K562 (cell line): ENCODE measurements around the gene NTN1. TPM values are rescaled to one million over a fixed set of nuclear protein-coding genes. Genes with fewer than 3 reads are reported as not detected.

ENCODE experiments used
- ATAC-seq: fragments of 200-7000 bp; cut with Tn5 transposase; 3 replicates; pipeline ENCODE4 v1.9.1; 2020; ENCODE audit warnings: moderate library complexity
- BruUV-seq: library from RNA; stranded (reverse); fragments of 400-500 nt; replicated peaks from 2 replicates; lab custom pipeline; 2021; lab: Mats Ljungman, UMichigan
- CTCF ChIA-PET: fragments of 300-600 bp; formaldehyde crosslinking; extraction: SDS; loops from one replicate; lab custom pipeline; 2021; ENCODE audit warnings: low intra/inter-chr PET ratio; lab: Yijun Ruan, JAX
- POLR2A ChIA-PET: fragments of 300-600, 350-650 bp; sonication (Branson Sonifier 250); formaldehyde crosslinking; extraction: SDS; loops from one replicate; lab custom pipeline; 2021; ENCODE audit warnings: antibody characterized with exemption, inconsistent platforms; lab: Yijun Ruan, JAX
- DNase-seq, 4 experiments: peaks; one replicate each; pipeline versions ENCODE4 v3.0.0 to v3.0.0-alpha.2; 2011 to 2018; ENCODE audit warnings: low spot score in 3 of 4, mixed read lengths in 3 of 4; ENCODE audit errors: extremely low read depth in 1 of 4
- FAIRE-seq: peaks from 2 replicates; lab custom pipeline; 2011; peaks lifted over from hg19 to GRCh38; lab: Jason Lieb, UNC
- H2AFZ ChIP-seq: 2 replicates; pipeline ENCODE4 v1.6.0; 2011; ENCODE audit warnings: low read depth, low read length, control low read depth, inconsistent platforms
- H3K27ac ChIP-seq: fragments of 200-600 bp; 3 replicates; pipeline ENCODE4 v1.8.0; 2011; ENCODE audit warnings: low read depth, mild to moderate bottlenecking, control low read depth, inconsistent platforms, low read length, moderate library complexity, mixed read lengths; ENCODE audit errors: extremely low read depth
- H3K27me3 ChIP-seq, 2 experiments: fragments of 300-600 bp in 1 of 2; 2 replicates in 1 of 2; 3 replicates in 1 of 2; pipeline versions ENCODE4 v1.6.0 to v1.8.0; 2011; ENCODE audit warnings: inconsistent platforms in 2 of 2, low read length in 2 of 2, mild to moderate bottlenecking in 1 of 2, mixed read lengths in 1 of 2, moderate library complexity in 1 of 2; ENCODE audit not compliant: control insufficient read depth in 2 of 2, insufficient read depth in 2 of 2
- H3K36me3 ChIP-seq: fragments of 300-600 bp; 3 replicates; pipeline ENCODE4 v1.8.0; 2011; ENCODE audit warnings: mild to moderate bottlenecking, low read length, inconsistent platforms; ENCODE audit not compliant: control insufficient read depth, insufficient read depth
- H3K4me1 ChIP-seq, 2 experiments: fragments of 200-600 bp in 1 of 2; replicated peaks in 1 of 2; 2 replicates in 1 of 2; 3 replicates in 1 of 2; pipeline versions ENCODE4 v1.5.1 to v1.8.0; 2011; ENCODE audit warnings: inconsistent platforms in 2 of 2, low read length in 2 of 2, mild to moderate bottlenecking in 1 of 2, mixed read lengths in 1 of 2, moderate library complexity in 1 of 2; ENCODE audit not compliant: control insufficient read depth in 2 of 2, insufficient read depth in 2 of 2
- H3K4me2 ChIP-seq: 2 replicates; pipeline ENCODE4 v1.6.1; 2011; ENCODE audit warnings: low read length, control low read depth, inconsistent platforms, mixed read lengths; ENCODE audit not compliant: insufficient read depth
- H3K4me3 ChIP-seq: fragments of 200-600 bp; sonication (generic), shearing (Covaris generic); 2 replicates; pipeline ENCODE4 v1.5.1; 2016; ENCODE audit warnings: control low read depth, inconsistent platforms
- H3K79me2 ChIP-seq: fragments of 200-600 bp; 3 replicates; pipeline ENCODE4 v1.8.0; 2011; ENCODE audit warnings: low read length, inconsistent platforms; ENCODE audit not compliant: control insufficient read depth, insufficient read depth
- H3K9ac ChIP-seq, 2 experiments: 2 replicates each; pipeline versions ENCODE4 v1.6.0 to v1.6.1; 2011; ENCODE audit warnings: low read depth in 2 of 2, low read length in 2 of 2, control low read depth in 1 of 2, inconsistent platforms in 1 of 2, mild to moderate bottlenecking in 1 of 2, mixed read lengths in 1 of 2; ENCODE audit not compliant: insufficient read depth in 1 of 2
- H3K9me1 ChIP-seq: one replicate; pipeline ENCODE4 v1.6.0; 2011; ENCODE audit warnings: inconsistent platforms, mild to moderate bottlenecking, low read length, moderate library complexity; ENCODE audit not compliant: control insufficient read depth, insufficient read depth
- H3K9me3 ChIP-seq: replicated peaks from 2 replicates; pipeline ENCODE4 v1.5.1; 2011; ENCODE audit warnings: low read depth, low read length, inconsistent platforms; ENCODE audit not compliant: control insufficient read depth, insufficient read depth
- H4K20me1 ChIP-seq: replicated peaks from 2 replicates; pipeline ENCODE4 v1.6.1; 2011; ENCODE audit warnings: low read length, inconsistent platforms, mixed read lengths; ENCODE audit not compliant: control insufficient read depth, insufficient read depth
- C11orf30 ChIP-seq: fragments of 450-650 bp; IDR thresholded peaks from 2 replicates; pipeline ENCODE4 v1.6.1; 2016; ENCODE audit warnings: low read depth, mild to moderate bottlenecking
- HDGF ChIP-seq: fragments of 450-650 bp; IDR thresholded peaks from 2 replicates; pipeline ENCODE4 v1.6.1; 2016
- HMG20B ChIP-seq: fragments of 250-450 bp; sonication (Bioruptor Pico); IDR thresholded peaks from 2 replicates; pipeline ENCODE4 v1.5.0; 2021; ENCODE audit warnings: mild to moderate bottlenecking
- NFRKB ChIP-seq: fragments of 450-650 bp; IDR thresholded peaks from 2 replicates; pipeline ENCODE4 v1.6.1; 2016; ENCODE audit warnings: low read depth
- PCBP2 ChIP-seq: fragments of 200-400 bp; formaldehyde crosslinking; IDR thresholded peaks from 2 replicates; pipeline ENCODE4 v1.6.1; 2018; ENCODE audit warnings: low read length, low read depth, mild to moderate bottlenecking, moderate library complexity; ENCODE audit not compliant: poor library complexity, severe bottlenecking
- PML ChIP-seq: IDR thresholded peaks from 2 replicates; pipeline ENCODE4 v1.6.1; 2012; ENCODE audit warnings: low read length, inconsistent platforms
- POLR3A ChIP-seq: IDR thresholded peaks from 2 replicates; pipeline ENCODE4 v1.6.1; 2011; ENCODE audit warnings: borderline replicate concordance, mild to moderate bottlenecking, moderate library complexity; ENCODE audit not compliant: insufficient read length, insufficient read depth; ENCODE audit errors: extremely low read depth
- POLR3G ChIP-seq: IDR thresholded peaks from 2 replicates; pipeline ENCODE4 v1.6.1; 2011; ENCODE audit not compliant: insufficient read length, insufficient replicate concordance; ENCODE audit errors: extremely low read depth
- RAD21 ChIP-seq, 2 experiments: fragments of 250-450 bp in 1 of 2; fragments of 450-650 bp in 1 of 2; sonication (Bioruptor Pico) in 1 of 2; formaldehyde crosslinking in 1 of 2; IDR thresholded peaks in 1 of 2; conservative IDR thresholded peaks in 1 of 2; 2 replicates each; pipeline versions ENCODE4 v1.4.0 to v1.8.0; 2020 to 2022; ENCODE audit warnings: mild to moderate bottlenecking in 2 of 2, moderate library complexity in 1 of 2
- RBM17 ChIP-seq: fragments of 200-400 bp; formaldehyde crosslinking; IDR thresholded peaks from 2 replicates; pipeline ENCODE4 v1.6.1; 2017; ENCODE audit warnings: low read depth, mild to moderate bottlenecking, low read length, borderline replicate concordance
- ZC3H4 ChIP-seq: sonication (generic); formaldehyde crosslinking; IDR thresholded peaks from 2 replicates; pipeline ENCODE4 v1.9.0; 2021; ENCODE audit warnings: missing genetic modification reagents, borderline replicate concordance
- ZNF134 ChIP-seq: fragments of 250-450 bp; sonication (Bioruptor Pico); conservative IDR thresholded peaks from 2 replicates; pipeline ENCODE4 v1.4.0; 2020
- ZNF586 ChIP-seq: fragments of 450-650 bp; formaldehyde crosslinking; conservative IDR thresholded peaks from 2 replicates; pipeline ENCODE4 v1.4.0; 2020; ENCODE audit warnings: mild to moderate bottlenecking, moderate library complexity
- WGBS: fragments of 100-300 bp; shearing (Covaris generic); methylation state at CpG from one replicate; pipeline ENCODE4 v1.1.6; 2016; ENCODE audit warnings: low coverage, mixed read lengths; ENCODE audit not compliant: insufficient coverage; ENCODE audit errors: missing lambda C conversion rate; 5-methylcytosine and 5-hydroxymethylcytosine counted together
- in situ Hi-C: fragments of 300-500 bp; cut with MboI; formaldehyde crosslinking; loops from 4 replicates; pipeline ENCODE4 v1.15.0; 2018; ENCODE audit warnings: inconsistent platforms, mixed read lengths
- intact Hi-C: fragments of 100-400 bp; cut with micrococcal nuclease; formaldehyde crosslinking; loops from 2 replicates; pipeline ENCODE4 v1.14.2; 2022
- polyA plus RNA-seq, 8 experiments: library from polyadenylated mRNA; depleted of rRNA in 4 of 8; stranded (reverse) in 5 of 8; unstranded in 3 of 8; fragments of >200 nt; fragmentation: Nextera tagmentation in 2 of 8; fragmentation: Illumina TruSeq in 1 of 8; extraction: Ambion mirVana in 2 of 8; extraction: Trizol in 1 of 8; gene quantifications; 2 replicates each; pipeline versions ENCODE4 v1.2.1 to v1.2.3, GENCODE V29; 2011 to 2014; ENCODE audit warnings: inconsistent platforms in 1 of 8, missing spikeins in 1 of 8
- total RNA-seq, 7 experiments: library from RNA; depleted of rRNA in 6 of 7; stranded (reverse); fragments of >200 nt in 6 of 7; fragmentation: Illumina TruSeq in 2 of 7; extraction: Trizol in 2 of 7; gene quantifications; 2 replicates each; pipeline versions ENCODE4 v1.2.1 to v1.2.3, GENCODE V29; 2011 to 2021; ENCODE audit warnings: low replicate concordance in 1 of 7
- TF ChIP-seq, protein P1 (sequence below), 2 experiments: fragments of 450-650 bp in 1 of 2; sonication (generic) in 1 of 2; formaldehyde crosslinking in 1 of 2; IDR thresholded peaks; 2 replicates each; pipeline versions ENCODE4 v1.7.1 to v1.9.0; 2016 to 2022; ENCODE audit warnings: inconsistent platforms in 1 of 2, mild to moderate bottlenecking in 1 of 2, missing genetic modification reagents in 1 of 2

Gene NTN1
- total and polyA plus RNA-seq, 9 of the 15 experiments (the other 6 are each of a cell fraction or from before 2014, with no cell fraction given): 0.02 TPM; not detected in 8

DNA sequence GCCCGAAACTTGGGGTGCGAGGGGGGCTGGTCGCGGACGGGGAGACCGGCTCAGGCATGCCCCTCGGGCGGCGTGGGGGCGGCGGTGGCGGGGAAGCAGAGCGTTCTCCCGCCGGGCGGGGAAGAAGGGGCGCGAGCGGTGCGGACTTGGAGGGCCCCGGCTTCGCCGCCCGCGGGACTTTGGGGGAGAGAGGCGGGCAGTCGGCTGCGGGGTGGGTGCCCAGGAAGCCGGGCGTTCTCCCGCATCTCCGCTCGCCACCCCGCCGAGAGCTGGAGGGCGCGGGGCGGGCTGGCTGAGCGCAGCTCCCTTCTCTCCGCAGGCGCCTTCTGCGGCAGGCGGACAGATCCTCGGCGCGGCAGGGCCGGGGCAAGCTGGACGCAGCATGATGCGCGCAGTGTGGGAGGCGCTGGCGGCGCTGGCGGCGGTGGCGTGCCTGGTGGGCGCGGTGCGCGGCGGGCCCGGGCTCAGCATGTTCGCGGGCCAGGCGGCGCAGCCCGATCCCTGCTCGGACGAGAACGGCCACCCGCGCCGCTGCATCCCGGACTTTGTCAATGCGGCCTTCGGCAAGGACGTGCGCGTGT is 772 bp downstream of the NTN1 start:
- BruUV-seq: no TSS peak
- Histone ChIP-seq H3K9me3 (no peaks in the 10 kb centered on the region), H3K79me2 (no peaks in the 10 kb centered on the region), H3K27me3 (no peaks in the 10 kb centered on the region; a peak in 2 of 5 replicates), H3K4me1 (peaks cover 0 to 6% of the 10 kb centered on the region in 2 experiments; a peak in 1 of 5 replicates), H3K4me3 (no peak overlapping the region), H4K20me1 (no peaks in the 10 kb centered on the region), H3K27ac (no peak overlapping the region), H3K9ac (no peak overlapping the region), H3K9me1 (no peaks in the 10 kb centered on the region), H2AFZ (no peak overlapping the region), H3K4me2 (no peak overlapping the region), H3K36me3 (no peaks in the 10 kb centered on the region)
- in situ Hi-C loops: no loop called here
- ChIA-PET CTCF (no interaction called here), POLR2A (no interaction called here)
- ATAC-seq: no peak
- no peak for DNase-seq
- intact Hi-C loops: no loop called here
- FAIRE-seq: no peak
- 100% methylated on average over 1 of the region's 79 CpGs for WGBS
- TF ChIP-seq POLR3A (no peak), HMG20B (no peak), ZNF586 (CRISPR knock-in tag) (no peak), PML (no peak), PCBP2 (no peak), POLR3G (no peak), C11orf30 (no peak), ZC3H4 (CRISPR knock-in tag) (no peak), ZNF134 (no peak), HDGF (no peak), RAD21 (CRISPR knock-in tag; conservative IDR thresholded peaks at IDR 0.05 in 1 of 2, IDR thresholded peaks at IDR 0.05 in 1 of 2) (no peak), NFRKB (no peak), RBM17 (no peak)
- TF ChIP-seq, protein P1, sequence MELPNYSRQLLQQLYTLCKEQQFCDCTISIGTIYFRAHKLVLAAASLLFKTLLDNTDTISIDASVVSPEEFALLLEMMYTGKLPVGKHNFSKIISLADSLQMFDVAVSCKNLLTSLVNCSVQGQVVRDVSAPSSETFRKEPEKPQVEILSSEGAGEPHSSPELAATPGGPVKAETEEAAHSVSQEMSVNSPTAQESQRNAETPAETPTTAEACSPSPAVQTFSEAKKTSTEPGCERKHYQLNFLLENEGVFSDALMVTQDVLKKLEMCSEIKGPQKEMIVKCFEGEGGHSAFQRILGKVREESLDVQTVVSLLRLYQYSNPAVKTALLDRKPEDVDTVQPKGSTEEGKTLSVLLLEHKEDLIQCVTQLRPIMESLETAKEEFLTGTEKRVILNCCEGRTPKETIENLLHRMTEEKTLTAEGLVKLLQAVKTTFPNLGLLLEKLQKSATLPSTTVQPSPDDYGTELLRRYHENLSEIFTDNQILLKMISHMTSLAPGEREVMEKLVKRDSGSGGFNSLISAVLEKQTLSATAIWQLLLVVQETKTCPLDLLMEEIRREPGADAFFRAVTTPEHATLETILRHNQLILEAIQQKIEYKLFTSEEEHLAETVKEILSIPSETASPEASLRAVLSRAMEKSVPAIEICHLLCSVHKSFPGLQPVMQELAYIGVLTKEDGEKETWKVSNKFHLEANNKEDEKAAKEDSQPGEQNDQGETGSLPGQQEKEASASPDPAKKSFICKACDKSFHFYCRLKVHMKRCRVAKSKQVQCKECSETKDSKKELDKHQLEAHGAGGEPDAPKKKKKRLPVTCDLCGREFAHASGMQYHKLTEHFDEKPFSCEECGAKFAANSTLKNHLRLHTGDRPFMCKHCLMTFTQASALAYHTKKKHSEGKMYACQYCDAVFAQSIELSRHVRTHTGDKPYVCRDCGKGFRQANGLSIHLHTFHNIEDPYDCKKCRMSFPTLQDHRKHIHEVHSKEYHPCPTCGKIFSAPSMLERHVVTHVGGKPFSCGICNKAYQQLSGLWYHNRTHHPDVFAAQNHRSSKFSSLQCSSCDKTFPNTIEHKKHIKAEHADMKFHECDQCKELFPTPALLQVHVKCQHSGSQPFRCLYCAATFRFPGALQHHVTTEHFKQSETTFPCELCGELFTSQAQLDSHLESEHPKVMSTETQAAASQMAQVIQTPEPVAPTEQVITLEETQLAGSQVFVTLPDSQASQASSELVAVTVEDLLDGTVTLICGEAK (IDR thresholded peaks at IDR 0.05): no peak
- TF ChIP-seq, protein P1 (CRISPR knock-in tag; IDR thresholded peaks at IDR 0.05): no peak
